GM18907 (cell line): ENCODE data around the gene CLCN1.
"Not testable (repeated sequence)": the region's sequence is repeated elsewhere in the genome, so short reads cannot be mapped to it uniquely, and the experiment has no call there.

ENCODE experiments used
- ATAC-seq: cut with Tn5 transposase; IDR thresholded peaks from one replicate; pipeline ENCODE4 v1.9.1; 2021; ENCODE audit warnings: mild to moderate bottlenecking, moderate library complexity; ENCODE audit not compliant: unreplicated experiment

CLCN1 gene

GRCh38 chr7:143315776-143316175 lies at the start of gene CLCN1:
Gene CLCN1, plus strand, starts transcription at chr7:143316111. Its CDS starts 102 bp downstream, at chr7:143316213.
- ATAC-seq = no peak

GRCh38 chr7:143269251-143269650 lies 46.7 kb upstream of the CLCN1 start:
- ATAC-seq = no peak

GRCh38 chr7:143271240-143271639 lies 44.7 kb upstream of the CLCN1 start:
- ATAC-seq = no peak

GRCh38 chr7:143272871-143273270 lies 43.0 kb upstream of the CLCN1 start:
- no peak for ATAC-seq

- ATAC-seq = no peak
These were observed 36.5 kb upstream of the CLCN1 start for GRCh38 chr7:143279186-143280098.

- no peak for ATAC-seq
These were observed 35.8 kb upstream of the CLCN1 start for GRCh38 chr7:143280160-143280559.

- no peak for ATAC-seq
These were observed 35.3 kb upstream of the CLCN1 start for GRCh38 chr7:143280566-143280965.

GRCh38 chr7:143281529-143281928 lies 34.4 kb upstream of the CLCN1 start:
- ATAC-seq = no peak

- ATAC-seq = no peak
These were observed 33.8 kb upstream of the CLCN1 start for GRCh38 chr7:143282124-143282523.

- ATAC-seq = no peak
These were observed 32.5 kb upstream of the CLCN1 start for GRCh38 chr7:143283381-143283780.

- ATAC-seq = no peak
These were observed 31.1 kb upstream of the CLCN1 start, which contains the start of gene TMEM139 for GRCh38 chr7:143284591-143285469. Gene TMEM139, plus strand, starts transcription at chr7:143284958. Its CDS starts 1,000 bp downstream, at chr7:143285958.

GRCh38 chr7:143285470-143285778 lies 30.5 kb upstream of the CLCN1 start:
- ATAC-seq = no peak

GRCh38 chr7:143285806-143286521 lies 29.9 kb upstream of the CLCN1 start:
- no peak for ATAC-seq

GRCh38 chr7:143286522-143286890 lies 29.4 kb upstream of the CLCN1 start:
- no peak for ATAC-seq

- ATAC-seq = no peak
These were observed 28.5 kb upstream of the CLCN1 start for GRCh38 chr7:143287339-143287934.

- ATAC-seq = peak; percentile 91
These were observed 27.7 kb upstream of the CLCN1 start, which contains the start of gene CASP2 for GRCh38 chr7:143287935-143288826. Gene CASP2, plus strand, starts transcription at chr7:143288351. Its CDS starts 105 bp downstream, at chr7:143288456.

GRCh38 chr7:143288836-143289235 lies 27.1 kb upstream of the CLCN1 start:
- ATAC-seq = no peak

- no peak for ATAC-seq
These were observed 26.5 kb upstream of the CLCN1 start for GRCh38 chr7:143289421-143289820.

- not testable (repeated sequence) for ATAC-seq
These were observed 26.0 kb upstream of the CLCN1 start for GRCh38 chr7:143289888-143290287.

GRCh38 chr7:143290293-143290692 lies 25.6 kb upstream of the CLCN1 start:
- ATAC-seq = no peak
